ENCODE measurements around the gene CTNND2.

CTNND2 gene

GRCh38 chr5:11590475-11590874 is 313.8 kb downstream of the CTNND2 start:
- DNase-seq, result no peak

- no peak for DNase-seq
Measured at GRCh38 chr5:11588803-11589202, 315.4 kb downstream of the CTNND2 start.

- DNase-seq, result no peak
Measured at GRCh38 chr5:11584017-11584416, 320.2 kb downstream of the CTNND2 start.

- DNase-seq, result no peak
Measured at GRCh38 chr5:11579351-11579750, 324.9 kb downstream of the CTNND2 start.

GRCh38 chr5:11574787-11575186 is 329.5 kb downstream of the CTNND2 start:
- DNase-seq, result no peak

GRCh38 chr5:11573140-11573992 is 330.9 kb downstream of the CTNND2 start:
- no peak for DNase-seq

- DNase-seq, result no peak
Measured at GRCh38 chr5:11564706-11565105, 339.5 kb downstream of the CTNND2 start.

- DNase-seq, result no peak
Measured at GRCh38 chr5:11563822-11564221, 340.4 kb downstream of the CTNND2 start.

GRCh38 chr5:11560915-11561697 is 343.1 kb downstream of the CTNND2 start:
- DNase-seq, result no peak

GRCh38 chr5:11557063-11557462 is 347.2 kb downstream of the CTNND2 start:
- no peak for DNase-seq

- DNase-seq, result no peak
Measured at GRCh38 chr5:11555171-11555570, 349.1 kb downstream of the CTNND2 start.

GRCh38 chr5:11547730-11548129 is 356.5 kb downstream of the CTNND2 start:
- DNase-seq, result no peak

- DNase-seq, result no peak
Measured at GRCh38 chr5:11547140-11547539, 357.1 kb downstream of the CTNND2 start.

GRCh38 chr5:11540112-11540511 is 364.1 kb downstream of the CTNND2 start:
- DNase-seq, result no peak

GRCh38 chr5:11531811-11532555 is 372.3 kb downstream of the CTNND2 start:
- DNase-seq, result no peak

- no peak for DNase-seq
Measured at GRCh38 chr5:11528720-11529119, 375.5 kb downstream of the CTNND2 start.

- DNase-seq, result no peak
Measured at GRCh38 chr5:11527652-11528349, 376.4 kb downstream of the CTNND2 start.

- no peak for DNase-seq
Measured at GRCh38 chr5:11525020-11525419, 379.2 kb downstream of the CTNND2 start.

- no peak for DNase-seq
Measured at GRCh38 chr5:11524188-11524587, 380.1 kb downstream of the CTNND2 start.

- no peak for DNase-seq
Measured at GRCh38 chr5:11522796-11523195, 381.4 kb downstream of the CTNND2 start.

GRCh38 chr5:11520241-11520930 is 383.9 kb downstream of the CTNND2 start:
- no peak for DNase-seq

- DNase-seq, result no peak
Measured at GRCh38 chr5:11519236-11519635, 385.0 kb downstream of the CTNND2 start.
